Measurements from ENCODE around the gene NWD2. TPM values are rescaled to one million over a fixed set of nuclear protein-coding genes. Genes with fewer than 3 reads are reported as not detected.
A peak's percentile ranks its signal among the peaks of the same experiment; 100 is the strongest.
"Not testable (repeated sequence)": the region's sequence is repeated elsewhere in the genome, so short reads cannot be mapped to it uniquely, and the experiment has no call there.

Gene NWD2
- total RNA-seq, 1 donor from 2014 or later = 1.5 TPM

- H3K27me3 Mint-ChIP-seq = no peaks in the 10 kb centered on the region
- no peaks in the 10 kb centered on the region for H3K36me3 Mint-ChIP-seq
- H3K4me1 Mint-ChIP-seq (ENCODE audit: unreplicated experiment) = no peaks in the 10 kb centered on the region
- no peak overlapping the region for H3K27ac Mint-ChIP-seq
- H3K9me3 Mint-ChIP-seq = peaks cover 6% of the 10 kb centered on the region
- no peak for TF ChIP-seq CTCF (conservative IDR thresholded peaks at IDR 0.05)
- DNase-seq (ENCODE audit: extremely low spot score, unreplicated experiment) = no peak
- H3K4me3 Mint-ChIP-seq = no peak overlapping the region
Observed at GRCh38 chr4:37393321-37393720, 148.8 kb downstream of the NWD2 start.

- Mint-ChIP-seq H3K27me3 (no peaks in the 10 kb centered on the region), H3K4me1 (ENCODE audit: unreplicated experiment) (no peaks in the 10 kb centered on the region), H3K27ac (no peak overlapping the region), H3K4me3 (no peak overlapping the region), H3K36me3 (no peaks in the 10 kb centered on the region), H3K9me3 (peaks cover 6% of the 10 kb centered on the region)
- DNase-seq (ENCODE audit: extremely low spot score, unreplicated experiment) = no peak
- TF ChIP-seq CTCF (conservative IDR thresholded peaks at IDR 0.05) = no peak
Observed at GRCh38 chr4:37393889-37394288, 149.3 kb downstream of the NWD2 start.

DNA sequence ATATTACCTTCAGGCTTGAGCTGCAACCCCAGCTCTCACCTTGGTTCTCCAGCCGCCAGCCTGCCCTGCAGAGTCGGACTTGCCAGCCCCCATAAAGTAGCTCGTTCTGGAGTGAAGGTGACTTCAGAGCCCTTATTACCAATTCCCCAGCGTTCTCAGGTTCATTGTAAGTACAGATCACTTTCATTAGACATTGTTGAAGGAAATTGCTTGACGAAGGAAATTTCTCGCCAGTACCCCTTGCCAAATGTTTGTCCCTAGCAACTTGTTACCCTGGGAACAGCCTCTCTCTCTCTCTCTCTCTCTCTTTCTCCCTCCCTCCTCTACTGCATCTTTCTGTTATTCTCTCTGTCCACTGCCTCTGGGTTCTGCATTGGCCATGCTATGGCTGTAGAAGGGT is 153.0 kb downstream of the NWD2 start:
- Mint-ChIP-seq H3K27ac (peak overlapping the region; percentile 24), H3K9me3 (peaks cover 17% of the 10 kb centered on the region), H3K4me3 (no peak overlapping the region), H3K36me3 (no peaks in the 10 kb centered on the region), H3K27me3 (no peaks in the 10 kb centered on the region), H3K4me1 (ENCODE audit: unreplicated experiment) (no peaks in the 10 kb centered on the region)
- no peak for DNase-seq (ENCODE audit: extremely low spot score, unreplicated experiment)
- no peak for TF ChIP-seq CTCF (conservative IDR thresholded peaks at IDR 0.05)

- H3K27me3 Mint-ChIP-seq = no peaks in the 10 kb centered on the region
- TF ChIP-seq CTCF (conservative IDR thresholded peaks at IDR 0.05) = no peak
Observed at GRCh38 chr4:37400241-37400881, 155.8 kb downstream of the NWD2 start.

DNA sequence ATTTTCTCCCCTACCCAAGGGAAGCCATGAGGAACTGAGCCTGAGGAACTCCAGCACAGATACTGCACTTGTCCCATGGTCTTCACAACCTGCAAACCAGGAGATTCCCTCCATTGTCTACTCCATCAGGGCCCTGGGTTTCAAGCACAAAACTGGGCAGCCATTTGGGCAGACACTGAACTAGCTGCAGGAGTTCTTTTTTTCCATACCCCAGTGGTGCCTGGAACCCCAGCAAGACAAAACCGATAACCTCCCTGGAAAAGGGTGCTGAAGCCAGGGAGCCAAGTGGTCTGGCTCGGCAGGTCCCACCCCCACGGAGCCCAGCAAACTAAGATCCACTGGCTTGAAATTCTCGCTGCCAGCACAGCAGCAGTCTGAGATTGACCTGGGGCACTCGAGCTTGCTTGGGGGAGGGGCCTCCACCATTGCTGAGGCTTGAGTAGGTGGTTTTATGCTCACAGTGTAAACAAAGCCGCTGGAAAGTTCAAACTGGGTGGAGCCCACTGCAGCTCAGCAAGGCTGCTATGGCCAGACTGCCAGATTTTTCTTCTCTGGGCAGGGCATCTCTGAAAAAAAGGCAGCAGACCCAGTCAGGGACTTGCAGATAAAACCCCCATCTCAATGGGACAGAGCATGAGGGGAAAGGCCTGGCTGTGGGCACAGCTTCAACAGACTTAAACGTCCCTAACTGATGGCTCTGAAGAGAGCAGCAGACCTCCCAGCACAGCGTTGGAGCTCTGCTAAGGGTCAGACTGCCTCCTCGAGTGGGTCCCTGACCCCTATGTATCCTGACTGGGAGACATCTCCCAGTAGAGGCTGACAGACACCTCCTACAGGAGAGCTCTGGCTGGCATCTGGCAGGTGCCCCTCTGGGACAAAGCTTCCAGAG is 163.6 kb downstream of the NWD2 start:
- not testable (repeated sequence) for H3K4me1 Mint-ChIP-seq (ENCODE audit: unreplicated experiment); H3K27ac Mint-ChIP-seq; H3K9me3 Mint-ChIP-seq; H3K27me3 Mint-ChIP-seq; H3K36me3 Mint-ChIP-seq; DNase-seq (ENCODE audit: extremely low spot score, unreplicated experiment)
- H3K4me3 Mint-ChIP-seq = peak overlapping the region; percentile 7

More at GRCh38 chr4:37400241-37400881, 155.8 kb downstream of the NWD2 start:
- no peaks in the 10 kb centered on the region for H3K36me3 Mint-ChIP-seq
- peaks cover 17% of the 10 kb centered on the region for H3K9me3 Mint-ChIP-seq
- no peak overlapping the region for H3K4me3 Mint-ChIP-seq
- H3K4me1 Mint-ChIP-seq (ENCODE audit: unreplicated experiment) = no peaks in the 10 kb centered on the region
- H3K27ac Mint-ChIP-seq = no peak overlapping the region
- no peak for DNase-seq (ENCODE audit: extremely low spot score, unreplicated experiment)

DNA sequence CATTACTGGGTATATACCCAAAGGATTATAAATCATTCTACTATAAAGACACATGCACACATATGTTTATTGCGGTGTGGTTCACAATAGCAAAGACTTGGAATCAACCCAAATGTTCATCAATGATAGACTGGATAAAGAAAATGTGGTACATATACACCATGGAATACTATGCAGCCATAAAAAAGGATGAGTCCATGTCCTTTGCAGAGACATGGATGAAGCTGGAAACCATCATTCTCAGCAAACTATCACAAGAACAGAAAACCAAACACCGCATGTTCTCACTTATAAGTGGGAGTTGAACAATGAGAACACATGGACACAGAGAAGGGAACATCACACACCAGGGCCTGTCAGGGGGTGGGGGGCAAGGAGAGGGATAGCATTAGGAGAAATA is 169.1 kb downstream of the NWD2 start:
- not testable (repeated sequence) for DNase-seq (ENCODE audit: extremely low spot score, unreplicated experiment); H3K4me3 Mint-ChIP-seq; H3K27me3 Mint-ChIP-seq; H3K4me1 Mint-ChIP-seq (ENCODE audit: unreplicated experiment); H3K36me3 Mint-ChIP-seq; H3K27ac Mint-ChIP-seq; H3K9me3 Mint-ChIP-seq
